DMS153 (cell line): ENCODE results near the gene APELA.
"Not testable (repeated sequence)": the region's sequence is repeated elsewhere in the genome, so short reads cannot be mapped to it uniquely, and the experiment has no call there.

Experiments
- DNase-seq: peaks from one replicate; lab custom pipeline; 2025; lab: John Stamatoyannopoulos, UW

Gene APELA

DNA sequence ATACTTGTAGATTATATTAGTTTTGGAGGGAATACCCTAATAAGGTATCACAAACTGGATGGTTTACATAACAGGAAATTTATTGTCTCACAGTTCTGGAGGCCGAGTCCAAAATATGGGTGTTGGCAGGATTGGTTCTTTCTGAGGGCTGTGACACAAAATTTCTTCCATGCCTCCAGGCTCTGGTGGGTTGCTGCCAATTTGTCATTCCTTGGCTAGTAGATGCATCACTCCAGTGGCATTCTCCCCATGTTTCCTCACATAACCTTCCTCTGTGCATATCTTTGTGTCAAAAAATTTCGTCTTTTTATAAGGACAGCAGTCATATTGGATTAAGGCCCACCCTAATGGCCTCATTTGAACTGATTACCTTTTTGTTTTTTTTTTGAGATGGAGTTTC is 49.3 kb downstream of the APELA start:
- DNase-seq, result no peak

GRCh38 chr4:164927101-164927500 is 50.1 kb downstream of the APELA start:
- not testable (repeated sequence) for DNase-seq

DNA sequence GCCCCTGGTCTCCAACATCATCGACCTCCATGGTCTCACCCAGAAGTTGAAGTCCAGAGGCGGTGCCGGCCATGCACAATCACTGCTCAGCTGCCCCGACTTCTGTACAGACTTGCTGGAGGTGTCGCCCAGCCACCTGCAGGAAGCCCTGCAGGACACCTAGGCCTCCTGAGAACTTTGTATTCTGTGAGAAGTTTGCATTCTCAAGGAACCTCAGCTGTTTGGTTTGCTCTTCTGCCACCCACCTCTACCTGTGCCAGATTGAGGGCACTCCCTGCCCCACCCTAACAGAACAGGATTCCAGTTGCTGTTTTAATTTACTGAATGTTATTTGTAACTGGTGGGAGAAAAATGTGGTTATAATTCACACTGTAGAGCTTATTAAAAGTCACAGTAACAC is 53.7 kb downstream of the APELA start:
- no peak for DNase-seq

GRCh38 chr4:164931551-164932324 is 54.8 kb downstream of the APELA start:
- DNase-seq, result no peak

- DNase-seq, result no peak
Observed at GRCh38 chr4:164933244-164933643, 56.3 kb downstream of the APELA start.

GRCh38 chr4:164935363-164935762 is 58.4 kb downstream of the APELA start:
- no peak for DNase-seq

- DNase-seq, result not testable (repeated sequence)
Observed at GRCh38 chr4:164935865-164936606, 59.1 kb downstream of the APELA start.

GRCh38 chr4:164937576-164938270 is 60.7 kb downstream of the APELA start:
- DNase-seq, result no peak

DNA sequence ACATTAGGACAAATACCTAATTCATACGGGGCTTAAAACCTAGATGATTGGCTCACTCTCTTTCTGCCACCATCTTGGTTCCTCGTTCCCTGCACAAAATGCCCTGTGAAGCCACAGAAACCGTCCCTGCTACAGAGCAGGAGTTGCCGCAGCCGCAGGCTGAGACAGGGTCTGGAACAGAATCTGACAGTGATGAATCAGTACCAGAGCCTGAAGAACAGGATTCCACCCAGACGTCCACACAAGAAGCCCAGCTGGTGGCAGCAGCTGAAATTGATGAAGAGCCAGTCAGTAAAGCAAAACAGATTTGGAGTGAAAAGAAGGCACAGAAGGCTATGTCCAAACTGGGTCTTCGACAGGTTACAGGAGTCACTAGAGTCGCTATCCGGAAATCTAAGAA is 66.2 kb downstream of the APELA start:
- no peak for DNase-seq

GRCh38 chr4:164945146-164945545 is 68.2 kb downstream of the APELA start:
- no peak for DNase-seq

DNA sequence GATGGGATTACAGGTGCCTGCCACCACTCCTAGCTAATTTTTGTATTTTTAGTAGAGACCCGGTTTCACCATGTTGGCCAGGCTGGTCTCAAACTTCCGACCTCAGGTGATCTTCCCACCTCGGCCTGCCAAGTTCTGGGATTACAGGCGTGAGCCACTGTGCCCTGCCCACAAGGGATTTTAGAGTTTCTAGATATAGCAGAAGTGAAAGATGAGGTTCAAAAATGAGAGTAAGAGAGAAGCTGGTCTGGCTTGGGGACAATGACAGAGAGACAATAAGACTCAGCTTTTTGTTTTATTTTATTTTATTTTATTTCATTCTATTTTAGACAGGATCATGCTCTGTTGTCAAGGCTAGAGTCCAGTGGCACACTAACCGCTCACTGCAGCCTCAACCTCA is 69.8 kb downstream of the APELA start:
- no peak for DNase-seq
